Neural crest cell (in vitro differentiated cells): Measurements from ENCODE around the gene CUL2. TPM values are rescaled to one million over a fixed set of nuclear protein-coding genes. Genes with fewer than 3 reads are reported as not detected.

ENCODE experiments used
- DNase-seq: peaks from one replicate; pipeline ENCODE4 v3.0.0; 2021; ENCODE audit warnings: low read depth, mixed read lengths, low spot score
- H3K27ac Mint-ChIP-seq: one replicate; pipeline ENCODE4 v1.8.0; 2021; ENCODE audit warnings: mild to moderate bottlenecking, mixed read lengths; ENCODE audit not compliant: unreplicated experiment
- H3K27me3 Mint-ChIP-seq: 2 replicates; pipeline ENCODE4 v1.8.0; 2021; ENCODE audit warnings: low read depth, mild to moderate bottlenecking, mixed read lengths
- H3K36me3 Mint-ChIP-seq: 2 replicates; pipeline ENCODE4 v1.8.0; 2021; ENCODE audit warnings: low read depth, mild to moderate bottlenecking, mixed read lengths
- H3K4me1 Mint-ChIP-seq: 2 replicates; pipeline ENCODE4 v1.8.0; 2021; ENCODE audit warnings: mixed read lengths
- H3K4me3 Mint-ChIP-seq: one replicate; pipeline ENCODE4 v1.8.0; 2021; ENCODE audit warnings: mild to moderate bottlenecking, mixed read lengths
- H3K9me3 Mint-ChIP-seq: 2 replicates; pipeline ENCODE4 v1.8.0; 2021; ENCODE audit warnings: mixed read lengths
- total RNA-seq: library from RNA; stranded (reverse); gene quantifications from 2 replicates; pipeline ENCODE4 v1.2.1, GENCODE V29; 2021
- TF ChIP-seq, protein P1 (sequence below): fragments of 200-600 bp; sonication (generic); conservative IDR thresholded peaks from 2 replicates; pipeline ENCODE4 v1.5.0; 2021; ENCODE audit warnings: antibody characterized with exemption, mild to moderate bottlenecking

CUL2 gene
- total RNA-seq, 1 donor from 2014 or later, result 40.1 TPM

DNA sequence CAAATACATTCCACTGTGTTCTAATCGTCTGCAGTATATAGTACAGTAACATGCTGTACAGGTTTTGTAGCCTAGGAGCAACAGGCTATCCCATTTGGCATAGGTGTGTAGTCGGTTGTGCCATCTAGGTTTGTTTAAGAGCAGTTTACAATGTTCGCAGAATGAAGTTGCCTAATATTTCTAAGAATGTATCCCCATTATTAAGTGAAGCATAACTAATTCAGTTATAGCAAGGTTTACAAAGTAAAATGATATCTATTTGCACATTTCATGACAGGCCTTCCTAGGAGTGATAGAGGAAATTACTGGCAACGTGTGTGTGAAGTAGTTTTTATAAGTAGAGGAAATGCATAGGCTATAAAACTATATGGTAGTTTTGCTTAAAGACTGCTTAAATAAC is 40.5 kb upstream of the CUL2 start:
- TF ChIP-seq, protein P1, sequence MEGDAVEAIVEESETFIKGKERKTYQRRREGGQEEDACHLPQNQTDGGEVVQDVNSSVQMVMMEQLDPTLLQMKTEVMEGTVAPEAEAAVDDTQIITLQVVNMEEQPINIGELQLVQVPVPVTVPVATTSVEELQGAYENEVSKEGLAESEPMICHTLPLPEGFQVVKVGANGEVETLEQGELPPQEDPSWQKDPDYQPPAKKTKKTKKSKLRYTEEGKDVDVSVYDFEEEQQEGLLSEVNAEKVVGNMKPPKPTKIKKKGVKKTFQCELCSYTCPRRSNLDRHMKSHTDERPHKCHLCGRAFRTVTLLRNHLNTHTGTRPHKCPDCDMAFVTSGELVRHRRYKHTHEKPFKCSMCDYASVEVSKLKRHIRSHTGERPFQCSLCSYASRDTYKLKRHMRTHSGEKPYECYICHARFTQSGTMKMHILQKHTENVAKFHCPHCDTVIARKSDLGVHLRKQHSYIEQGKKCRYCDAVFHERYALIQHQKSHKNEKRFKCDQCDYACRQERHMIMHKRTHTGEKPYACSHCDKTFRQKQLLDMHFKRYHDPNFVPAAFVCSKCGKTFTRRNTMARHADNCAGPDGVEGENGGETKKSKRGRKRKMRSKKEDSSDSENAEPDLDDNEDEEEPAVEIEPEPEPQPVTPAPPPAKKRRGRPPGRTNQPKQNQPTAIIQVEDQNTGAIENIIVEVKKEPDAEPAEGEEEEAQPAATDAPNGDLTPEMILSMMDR, result no peak
- peak overlapping the region; percentile 73 for H3K4me3 Mint-ChIP-seq
- peaks cover 23% of the 10 kb centered on the region for H3K4me1 Mint-ChIP-seq
- DNase-seq, result no peak
- H3K27me3 Mint-ChIP-seq, result no peaks in the 10 kb centered on the region
- no peaks in the 10 kb centered on the region for H3K36me3 Mint-ChIP-seq
- no peaks in the 10 kb centered on the region for H3K9me3 Mint-ChIP-seq
- H3K27ac Mint-ChIP-seq, result no peak overlapping the region

DNA sequence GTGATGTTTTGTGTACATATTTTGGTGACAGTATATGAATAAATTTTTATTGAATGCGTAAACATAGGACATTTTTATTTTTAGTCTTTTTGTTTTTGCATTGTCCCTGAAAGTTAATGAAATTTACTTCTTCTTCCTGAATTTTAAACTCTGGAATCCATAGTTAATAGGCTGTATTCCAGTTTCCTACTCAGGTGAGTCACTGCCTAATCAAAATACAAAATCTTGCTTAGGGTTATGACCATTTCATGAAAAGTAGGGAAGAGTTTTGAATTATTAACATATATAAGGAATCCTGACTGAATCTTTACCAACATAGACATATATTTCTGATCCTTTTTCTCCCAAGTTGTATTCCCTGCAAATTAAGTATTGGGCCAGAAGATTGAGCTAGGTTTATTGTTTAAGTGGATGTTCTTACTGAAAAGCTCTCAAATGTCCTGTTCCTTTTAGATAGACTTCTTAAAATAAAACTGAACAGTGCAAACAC is 39.1 kb upstream of the CUL2 start:
- TF ChIP-seq, protein P1, result no peak
- Mint-ChIP-seq H3K36me3 (no peaks in the 10 kb centered on the region), H3K4me3 (peak overlapping the region; percentile 94), H3K27ac (no peak overlapping the region), H3K9me3 (no peaks in the 10 kb centered on the region), H3K27me3 (peaks cover 2% of the 10 kb centered on the region), H3K4me1 (peaks cover 20% of the 10 kb centered on the region)
- DNase-seq, result no peak

DNA sequence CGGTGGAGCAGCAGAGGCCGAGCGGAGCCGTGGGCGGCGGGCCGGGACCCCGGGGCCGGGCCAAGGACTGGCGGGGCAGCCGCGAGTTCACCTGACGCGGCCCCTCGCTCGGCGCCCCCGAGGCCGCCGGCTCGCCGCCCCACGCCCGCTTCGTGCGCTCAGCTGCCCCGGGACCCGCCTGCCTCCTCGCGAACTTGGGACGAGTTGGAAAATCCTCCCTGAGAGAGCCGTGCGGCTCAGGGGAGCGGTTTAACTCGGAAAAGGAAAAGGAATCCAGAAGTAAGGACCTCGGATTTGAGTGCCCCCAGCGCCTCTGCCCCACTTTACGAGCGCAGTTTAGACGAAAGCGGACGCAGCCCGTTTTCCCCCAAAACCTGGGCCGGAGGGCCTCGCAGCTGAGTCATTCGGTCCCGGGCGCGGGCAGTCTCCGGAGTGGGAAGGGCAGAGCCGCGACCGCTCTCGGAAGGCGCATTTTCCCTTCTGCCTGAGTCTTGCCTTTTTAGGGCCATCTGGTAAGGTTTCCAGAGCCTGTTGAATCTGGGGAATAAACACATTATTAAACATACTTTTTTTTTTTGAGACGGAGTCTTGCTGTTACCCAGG is 37.2 kb upstream of the CUL2 start:
- peak overlapping the region; percentile 98 for H3K27ac Mint-ChIP-seq
- no peaks in the 10 kb centered on the region for H3K9me3 Mint-ChIP-seq
- no peaks in the 10 kb centered on the region for H3K36me3 Mint-ChIP-seq
- H3K27me3 Mint-ChIP-seq, result peaks cover 2% of the 10 kb centered on the region
- peaks cover 20% of the 10 kb centered on the region for H3K4me1 Mint-ChIP-seq
- TF ChIP-seq, protein P1, result no peak
- peak; percentile 42 for DNase-seq
- H3K4me3 Mint-ChIP-seq, result peak overlapping the region; percentile 94

DNA sequence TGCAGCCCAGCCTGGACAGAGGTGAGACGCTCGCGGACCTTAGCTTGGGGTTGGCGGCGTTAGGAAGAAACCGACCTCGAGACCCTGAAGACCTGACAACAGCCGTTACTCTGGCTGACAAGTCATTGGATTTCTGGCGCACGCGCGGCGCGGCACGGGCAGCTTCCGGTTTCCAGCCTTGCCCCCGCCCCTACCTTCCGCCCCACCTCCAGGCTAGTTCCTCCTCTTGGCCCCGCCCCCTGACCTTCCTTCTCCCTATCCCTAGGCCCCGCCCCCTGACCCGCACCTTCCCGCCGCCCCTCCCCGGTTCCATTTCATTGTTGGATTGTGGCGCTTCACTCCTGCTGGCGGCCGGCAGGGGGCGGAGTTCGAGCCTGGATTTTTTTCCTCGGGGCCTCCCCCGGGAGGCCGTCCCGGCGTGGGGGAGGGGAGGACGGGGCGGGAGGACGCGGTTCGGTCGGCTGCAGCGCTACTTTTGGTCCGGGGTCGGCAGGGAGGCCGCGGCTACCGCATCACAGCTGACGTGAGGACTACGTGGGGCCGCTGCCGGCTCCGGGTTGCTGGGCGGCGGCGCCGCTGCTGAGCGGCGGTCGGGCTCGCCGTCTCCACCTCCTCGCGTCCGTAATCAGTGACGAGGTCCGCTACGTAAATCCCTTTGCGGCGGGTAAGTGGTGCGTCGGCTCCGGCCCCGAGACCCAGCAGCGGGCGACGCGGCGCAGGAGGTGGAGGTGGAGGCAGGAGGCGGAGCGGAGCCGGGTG is 36.6 kb upstream of the CUL2 start, which contains the start of gene CREM:
Gene CREM, plus strand, starts transcription at position 317 of the 759 bp plus-strand sequence. CDS start 10,990 bp downstream, outside the sequence.
- TF ChIP-seq, protein P1, result peak; percentile 97
- Mint-ChIP-seq H3K4me3 (peak within 1 kb of the TSS; percentile 94), H3K36me3 (no peaks in the 10 kb centered on the region), H3K27ac (peak within 1 kb of the TSS; percentile 98), H3K4me1 (peaks cover 20% of the 10 kb centered on the region), H3K9me3 (no peaks in the 10 kb centered on the region), H3K27me3 (peaks cover 2% of the 10 kb centered on the region)
- DNase-seq, result peak; percentile 100

DNA sequence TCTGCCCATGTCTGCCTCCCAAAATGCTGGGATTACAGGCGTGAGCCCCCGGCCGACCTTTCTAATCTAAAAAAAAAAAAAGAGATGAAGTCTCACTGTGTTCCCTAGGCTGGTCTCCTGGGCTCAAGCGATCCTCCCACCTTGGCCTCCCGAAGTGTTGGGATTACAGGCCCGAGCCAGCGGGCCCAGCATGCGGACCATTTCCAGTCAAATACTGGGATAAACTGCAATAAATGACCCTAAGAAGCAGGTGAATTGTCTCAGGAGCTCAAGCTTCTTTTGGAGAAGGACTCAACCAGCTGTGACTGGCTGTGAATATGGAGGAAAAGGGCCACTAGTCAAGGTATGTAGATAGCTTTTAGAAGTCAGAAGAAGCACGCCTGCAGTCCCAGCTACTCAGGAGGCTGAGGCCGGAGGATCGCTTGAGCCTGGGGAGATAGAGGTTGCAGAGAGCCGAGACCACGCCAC is 36.0 kb upstream of the CUL2 start:
- H3K36me3 Mint-ChIP-seq, result no peaks in the 10 kb centered on the region
- peaks cover 2% of the 10 kb centered on the region for H3K27me3 Mint-ChIP-seq
- TF ChIP-seq, protein P1, result no peak
- DNase-seq, result no peak
- H3K9me3 Mint-ChIP-seq, result no peaks in the 10 kb centered on the region
- peak overlapping the region; percentile 57 for H3K27ac Mint-ChIP-seq
- peaks cover 20% of the 10 kb centered on the region for H3K4me1 Mint-ChIP-seq
- H3K4me3 Mint-ChIP-seq, result peak overlapping the region; percentile 90
